Measurements from ENCODE around the gene MFF. TPM values are rescaled to one million over a fixed set of nuclear protein-coding genes. Genes with fewer than 3 reads are reported as not detected.

Gene MFF
- total and polyA plus RNA-seq, 2 donors (not counting 1 experiment from before 2014, with no cell fraction given), result 77.9 to 174 TPM

GRCh38 chr2:227308784-227309183 lies 16.3 kb upstream of the MFF start:
- Histone ChIP-seq H3K9ac (ENCODE audit: insufficient read depth, low read length) (no peak overlapping the region), H2AFZ (ENCODE audit: low read length) (no peak overlapping the region)

GRCh38 chr2:227310756-227311110 lies 14.3 kb upstream of the MFF start:
- H2AFZ ChIP-seq (ENCODE audit: low read length), result no peak overlapping the region
- no peak overlapping the region for H3K9ac ChIP-seq (ENCODE audit: insufficient read depth, low read length)
- no peaks in the 10 kb centered on the region for H4K20me1 ChIP-seq (ENCODE audit: control insufficient read depth, extremely low read depth, insufficient read depth, low read length)
- H3K36me3 ChIP-seq (ENCODE audit: control insufficient read depth, insufficient read depth, low read length), result no peaks in the 10 kb centered on the region
- H3K4me1 ChIP-seq (ENCODE audit: control insufficient read depth, extremely low read depth, insufficient read depth, low read length), result no peaks in the 10 kb centered on the region
- no peaks in the 10 kb centered on the region for H3K9me3 ChIP-seq (ENCODE audit: control insufficient read depth, insufficient read depth, low read depth, low read length)
- no peak overlapping the region for H3K4me3 ChIP-seq (replicated peaks in 1 of 4; ENCODE audit: control extremely low read depth in 1 of 4, insufficient read depth in 1 of 4, low read depth in 3 of 4, low read length in 4 of 4)
- H3K79me2 ChIP-seq (ENCODE audit: control insufficient read depth, insufficient read depth, low read length), result no peaks in the 10 kb centered on the region
- no peak overlapping the region for H3K4me2 ChIP-seq (ENCODE audit: extremely low read depth, insufficient read depth, low read length)
- DNase-seq (ENCODE audit: low read depth in 2 of 2), result peak in 1 of 2 donors; percentile 52
- no peak overlapping the region for H3K27ac ChIP-seq (ENCODE audit: insufficient read depth, low read length)
- no peaks in the 10 kb centered on the region for H3K27me3 ChIP-seq (ENCODE audit: control insufficient read depth, insufficient read depth, low read length)
- TF ChIP-seq EZH2 (IDR thresholded peaks at IDR 0.05; ENCODE audit: low read length, missing control alignments) (no peak), CTCF (conservative IDR thresholded peaks at IDR 0.05 in 1 of 2, IDR thresholded peaks at IDR 0.05 in 1 of 2; ENCODE audit: low read depth in 1 of 2, low read length in 2 of 2) (no peak)

More at GRCh38 chr2:227308784-227309183, 16.3 kb upstream of the MFF start:
- peak in 1 of 2 donors; percentile 33 for DNase-seq (ENCODE audit: low read depth in 2 of 2)
- H3K4me2 ChIP-seq (ENCODE audit: extremely low read depth, insufficient read depth, low read length), result no peak overlapping the region
- no peak overlapping the region for H3K27ac ChIP-seq (ENCODE audit: insufficient read depth, low read length)
- H3K79me2 ChIP-seq (ENCODE audit: control insufficient read depth, insufficient read depth, low read length), result no peaks in the 10 kb centered on the region
- no peaks in the 10 kb centered on the region for H3K27me3 ChIP-seq (ENCODE audit: control insufficient read depth, insufficient read depth, low read length)
- no peak for TF ChIP-seq CTCF (conservative IDR thresholded peaks at IDR 0.05 in 1 of 2, IDR thresholded peaks at IDR 0.05 in 1 of 2; ENCODE audit: low read depth in 1 of 2, low read length in 2 of 2)
- no peak for TF ChIP-seq EZH2 (IDR thresholded peaks at IDR 0.05; ENCODE audit: low read length, missing control alignments)
- no peaks in the 10 kb centered on the region for H3K36me3 ChIP-seq (ENCODE audit: control insufficient read depth, insufficient read depth, low read length)
- no peaks in the 10 kb centered on the region for H3K4me1 ChIP-seq (ENCODE audit: control insufficient read depth, extremely low read depth, insufficient read depth, low read length)
- no peaks in the 10 kb centered on the region for H3K9me3 ChIP-seq (ENCODE audit: control insufficient read depth, insufficient read depth, low read depth, low read length)
- no peaks in the 10 kb centered on the region for H4K20me1 ChIP-seq (ENCODE audit: control insufficient read depth, extremely low read depth, insufficient read depth, low read length)
- no peak overlapping the region for H3K4me3 ChIP-seq (replicated peaks in 1 of 4; ENCODE audit: control extremely low read depth in 1 of 4, insufficient read depth in 1 of 4, low read depth in 3 of 4, low read length in 4 of 4)

GRCh38 chr2:227311861-227312506 lies 13.1 kb upstream of the MFF start:
- TF ChIP-seq CTCF (conservative IDR thresholded peaks at IDR 0.05 in 1 of 2, IDR thresholded peaks at IDR 0.05 in 1 of 2; ENCODE audit: low read depth in 1 of 2, low read length in 2 of 2) (no peak), EZH2 (IDR thresholded peaks at IDR 0.05; ENCODE audit: low read length, missing control alignments) (no peak)
- no peaks in the 10 kb centered on the region for H3K36me3 ChIP-seq (ENCODE audit: control insufficient read depth, insufficient read depth, low read length)
- H3K27ac ChIP-seq (ENCODE audit: insufficient read depth, low read length), result no peak overlapping the region
- no peak overlapping the region for H3K4me3 ChIP-seq (replicated peaks in 1 of 4; ENCODE audit: control extremely low read depth in 1 of 4, insufficient read depth in 1 of 4, low read depth in 3 of 4, low read length in 4 of 4)
- no peaks in the 10 kb centered on the region for H3K27me3 ChIP-seq (ENCODE audit: control insufficient read depth, insufficient read depth, low read length)
- no peaks in the 10 kb centered on the region for H4K20me1 ChIP-seq (ENCODE audit: control insufficient read depth, extremely low read depth, insufficient read depth, low read length)
- no peaks in the 10 kb centered on the region for H3K4me1 ChIP-seq (ENCODE audit: control insufficient read depth, extremely low read depth, insufficient read depth, low read length)
- no peaks in the 10 kb centered on the region for H3K9me3 ChIP-seq (ENCODE audit: control insufficient read depth, insufficient read depth, low read depth, low read length)
- no peak for DNase-seq (ENCODE audit: low read depth in 2 of 2)
- H2AFZ ChIP-seq (ENCODE audit: low read length), result no peak overlapping the region
- no peak overlapping the region for H3K9ac ChIP-seq (ENCODE audit: insufficient read depth, low read length)
- H3K4me2 ChIP-seq (ENCODE audit: extremely low read depth, insufficient read depth, low read length), result no peak overlapping the region
- H3K79me2 ChIP-seq (ENCODE audit: control insufficient read depth, insufficient read depth, low read length), result no peaks in the 10 kb centered on the region

All from fibroblast of lung (primary cell).